PC-3 (cell line): ENCODE data around the gene PNLIP.

Source experiments
- CTCF ChIP-seq: fragments of 300-600 bp; sonication (generic); conservative IDR thresholded peaks from 2 replicates; pipeline ENCODE4 v1.5.1; 2017; ENCODE audit warnings: antibody characterized with exemption, low read depth, mild to moderate bottlenecking, low read length
- EZH2 ChIP-seq: fragments of 300-600 bp; sonication (generic); IDR thresholded peaks from one replicate; pipeline ENCODE4 v1.6.1; 2017; ENCODE audit warnings: antibody characterized with exemption, mild to moderate bottlenecking, low read length; ENCODE audit not compliant: unreplicated experiment

- TF ChIP-seq CTCF (no peak), EZH2 (no peak)
These were observed 50.3 kb downstream of the PNLIP start for GRCh38 chr10:116596062-116596461.
